T-helper 1 cell treated with Interleukin-12 subunit alpha and Interleukin-12 subunit beta and Interleukin-4 antibody, amounts not matched to agents 30 μg/mL and 1 μg/mL, for 36 hours (primary cell): Measurements from ENCODE around the gene PDGFRB.

Experiments used
- H3K27ac Mint-ChIP-seq: one replicate; pipeline ENCODE4 v1.8.0; 2021; ENCODE audit warnings: mild to moderate bottlenecking, mixed read lengths
- H3K27me3 Mint-ChIP-seq: one replicate; pipeline ENCODE4 v1.8.0; 2021; ENCODE audit warnings: low read depth, mixed read lengths
- H3K36me3 Mint-ChIP-seq: one replicate; pipeline ENCODE4 v1.8.0; 2021; ENCODE audit warnings: low read depth, mixed read lengths
- H3K4me1 Mint-ChIP-seq: one replicate; pipeline ENCODE4 v1.8.0; 2021; ENCODE audit warnings: low read depth, mixed read lengths
- H3K4me3 Mint-ChIP-seq: one replicate; pipeline ENCODE4 v1.8.0; 2021; ENCODE audit warnings: mild to moderate bottlenecking, moderate library complexity, mixed read lengths
- H3K9me3 Mint-ChIP-seq: one replicate; pipeline ENCODE4 v1.8.0; 2021; ENCODE audit warnings: mixed read lengths

PDGFRB gene

GRCh38 chr5:150140830-150141229 lies 14.8 kb downstream of the PDGFRB start:
- Mint-ChIP-seq H3K36me3 (no peaks in the 10 kb centered on the region), H3K4me1 (peaks cover 11% of the 10 kb centered on the region), H3K4me3 (no peak overlapping the region), H3K9me3 (no peaks in the 10 kb centered on the region), H3K27ac (no peak overlapping the region), H3K27me3 (no peaks in the 10 kb centered on the region)

- Mint-ChIP-seq H3K27ac (no peak overlapping the region), H3K4me3 (no peak overlapping the region), H3K9me3 (no peaks in the 10 kb centered on the region), H3K27me3 (no peaks in the 10 kb centered on the region), H3K4me1 (peaks cover 8% of the 10 kb centered on the region), H3K36me3 (no peaks in the 10 kb centered on the region)
Measured at GRCh38 chr5:150139334-150139733, 16.3 kb downstream of the PDGFRB start.

GRCh38 chr5:150138551-150139265 lies 16.9 kb downstream of the PDGFRB start:
- H3K36me3 Mint-ChIP-seq = no peaks in the 10 kb centered on the region

GRCh38 chr5:150137997-150138396 lies 17.6 kb downstream of the PDGFRB start:
- peaks cover 8% of the 10 kb centered on the region for H3K4me1 Mint-ChIP-seq

More at GRCh38 chr5:150138551-150139265, 16.9 kb downstream of the PDGFRB start:
- H3K27ac Mint-ChIP-seq = no peak overlapping the region
- H3K27me3 Mint-ChIP-seq = no peaks in the 10 kb centered on the region
- no peaks in the 10 kb centered on the region for H3K9me3 Mint-ChIP-seq
- H3K4me3 Mint-ChIP-seq = no peak overlapping the region
- peaks cover 8% of the 10 kb centered on the region for H3K4me1 Mint-ChIP-seq

GRCh38 chr5:150137168-150137957 lies 18.3 kb downstream of the PDGFRB start:
- H3K27me3 Mint-ChIP-seq = no peaks in the 10 kb centered on the region
- H3K9me3 Mint-ChIP-seq = no peaks in the 10 kb centered on the region
- H3K27ac Mint-ChIP-seq = no peak overlapping the region
- no peaks in the 10 kb centered on the region for H3K36me3 Mint-ChIP-seq
- H3K4me1 Mint-ChIP-seq = peaks cover 6% of the 10 kb centered on the region
- no peak overlapping the region for H3K4me3 Mint-ChIP-seq

More at GRCh38 chr5:150137997-150138396, 17.6 kb downstream of the PDGFRB start:
- Mint-ChIP-seq H3K27me3 (no peaks in the 10 kb centered on the region), H3K27ac (no peak overlapping the region), H3K4me3 (no peak overlapping the region), H3K9me3 (no peaks in the 10 kb centered on the region), H3K36me3 (no peaks in the 10 kb centered on the region)

GRCh38 chr5:150136305-150137167 lies 19.1 kb downstream of the PDGFRB start:
- H3K4me3 Mint-ChIP-seq = no peak overlapping the region
- no peak overlapping the region for H3K27ac Mint-ChIP-seq
- H3K9me3 Mint-ChIP-seq = no peaks in the 10 kb centered on the region
- H3K36me3 Mint-ChIP-seq = no peaks in the 10 kb centered on the region
- peaks cover 6% of the 10 kb centered on the region for H3K4me1 Mint-ChIP-seq
- H3K27me3 Mint-ChIP-seq = no peaks in the 10 kb centered on the region

GRCh38 chr5:150135557-150136304 lies 19.9 kb downstream of the PDGFRB start:
- Mint-ChIP-seq H3K4me3 (no peak overlapping the region), H3K9me3 (no peaks in the 10 kb centered on the region), H3K36me3 (no peaks in the 10 kb centered on the region), H3K27ac (no peak overlapping the region), H3K4me1 (peaks cover 8% of the 10 kb centered on the region), H3K27me3 (no peaks in the 10 kb centered on the region)

GRCh38 chr5:150134198-150134588 lies 21.5 kb downstream of the PDGFRB start:
- Mint-ChIP-seq H3K9me3 (no peaks in the 10 kb centered on the region), H3K27ac (no peak overlapping the region), H3K4me1 (peaks cover 8% of the 10 kb centered on the region), H3K36me3 (no peaks in the 10 kb centered on the region), H3K27me3 (no peaks in the 10 kb centered on the region), H3K4me3 (no peak overlapping the region)

- H3K9me3 Mint-ChIP-seq = no peaks in the 10 kb centered on the region
- no peak overlapping the region for H3K27ac Mint-ChIP-seq
- no peaks in the 10 kb centered on the region for H3K27me3 Mint-ChIP-seq
- no peak overlapping the region for H3K4me3 Mint-ChIP-seq
- H3K4me1 Mint-ChIP-seq = peaks cover 7% of the 10 kb centered on the region
- no peaks in the 10 kb centered on the region for H3K36me3 Mint-ChIP-seq
Measured at GRCh38 chr5:150133581-150134197, 22.0 kb downstream of the PDGFRB start.

- Mint-ChIP-seq H3K4me3 (no peak overlapping the region), H3K9me3 (no peaks in the 10 kb centered on the region), H3K27ac (no peak overlapping the region), H3K27me3 (no peaks in the 10 kb centered on the region), H3K36me3 (no peaks in the 10 kb centered on the region), H3K4me1 (peaks cover 10% of the 10 kb centered on the region)
Measured at GRCh38 chr5:150132740-150133139, 22.9 kb downstream of the PDGFRB start.

- Mint-ChIP-seq H3K4me1 (peaks cover 10% of the 10 kb centered on the region), H3K36me3 (no peaks in the 10 kb centered on the region), H3K27ac (no peak overlapping the region), H3K9me3 (no peaks in the 10 kb centered on the region), H3K27me3 (no peaks in the 10 kb centered on the region), H3K4me3 (no peak overlapping the region)
Measured at GRCh38 chr5:150131978-150132694, 23.5 kb downstream of the PDGFRB start.

GRCh38 chr5:150131461-150131860 lies 24.2 kb downstream of the PDGFRB start:
- H3K36me3 Mint-ChIP-seq = no peaks in the 10 kb centered on the region
- H3K4me1 Mint-ChIP-seq = peaks cover 10% of the 10 kb centered on the region
- no peak overlapping the region for H3K4me3 Mint-ChIP-seq
- H3K27me3 Mint-ChIP-seq = no peaks in the 10 kb centered on the region
- no peaks in the 10 kb centered on the region for H3K9me3 Mint-ChIP-seq
- no peak overlapping the region for H3K27ac Mint-ChIP-seq

- Mint-ChIP-seq H3K36me3 (no peaks in the 10 kb centered on the region), H3K4me1 (peaks cover 10% of the 10 kb centered on the region), H3K4me3 (no peak overlapping the region), H3K27ac (peak overlapping the region; percentile 8), H3K9me3 (no peaks in the 10 kb centered on the region), H3K27me3 (no peaks in the 10 kb centered on the region)
Measured at GRCh38 chr5:150130493-150130922, 25.1 kb downstream of the PDGFRB start.
